Transverse colon (tissue), 4 donors: ENCODE results near the gene RALGPS2. TPM values are rescaled to one million over a fixed set of nuclear protein-coding genes. Genes with fewer than 3 reads are reported as not detected.

Experiments used
- DNase-seq: peaks from one replicate; pipeline ENCODE4 v3.0.0-alpha.2; 2019
- H3K27ac ChIP-seq, 4 donors: fragments of 200-600 bp; sonication (generic); 2 replicates each; pipeline ENCODE4 v1.5.1; 2016 to 2018; ENCODE audit warnings: inconsistent platforms in 4 of 4
- H3K27me3 ChIP-seq: fragments of 200-600 bp; sonication (generic); 2 replicates; pipeline ENCODE4 v1.5.1; 2017; ENCODE audit warnings: inconsistent platforms
- H3K36me3 ChIP-seq, 4 donors: fragments of 200-600 bp; sonication (generic); 2 replicates each; pipeline ENCODE4 v1.5.1; 2017 to 2019; ENCODE audit warnings: inconsistent platforms in 4 of 4
- H3K4me1 ChIP-seq, 4 donors: fragments of 200-600 bp; sonication (generic); 2 replicates each; pipeline ENCODE4 v1.5.1; 2017 to 2020; ENCODE audit warnings: inconsistent platforms in 4 of 4
- H3K4me3 ChIP-seq, 4 donors: fragments of 200-600 bp; sonication (generic); 1 replicate in 1 of 4; 2 replicates in 3 of 4; pipeline versions ENCODE4 v1.5.1 to v1.6.1; 2017 to 2019; ENCODE audit warnings: inconsistent platforms in 4 of 4
- H3K9me3 ChIP-seq, 2 donors: fragments of 200-600 bp; sonication (generic); 2 replicates each; pipeline ENCODE4 v1.5.1; 2017 to 2019; ENCODE audit warnings: inconsistent platforms in 2 of 2
- CTCF ChIP-seq, 5 experiments: fragments of 200-600 bp in 3 of 5; fragments of 450-650 bp in 2 of 5; sonication (generic) in 3 of 5; IDR thresholded peaks; 1 replicate in 2 of 5; 2 replicates in 3 of 5; pipeline ENCODE4 v1.5.1; 2016 to 2017; ENCODE audit warnings: antibody characterized with exemption in 5 of 5, inconsistent platforms in 3 of 5, mild to moderate bottlenecking in 2 of 5, moderate library complexity in 1 of 5
- EP300 ChIP-seq: sonication (generic); formaldehyde crosslinking; IDR thresholded peaks from one replicate; pipeline ENCODE4 v1.6.1; 2017; ENCODE audit warnings: antibody characterized with exemption, low read depth
- POLR2A ChIP-seq: fragments of 450-650 bp; IDR thresholded peaks from one replicate; pipeline ENCODE4 v1.6.1; 2016; ENCODE audit warnings: antibody characterized with exemption, mild to moderate bottlenecking, moderate library complexity
- POLR2AphosphoS5 ChIP-seq, 3 donors: sonication (generic); formaldehyde crosslinking; IDR thresholded peaks; one replicate each; pipeline ENCODE4 v1.6.1; 2016; ENCODE audit warnings: antibody characterized with exemption in 3 of 3
- WGBS, 2 donors: methylation state at CpG; one replicate each; pipeline ENCODE4 v1.1.5; 2018; ENCODE audit warnings: low coverage in 1 of 2; 5-methylcytosine and 5-hydroxymethylcytosine counted together
- in situ Hi-C, 4 donors: fragments of 200-750 bp; cut with MboI; loops; one replicate each; pipeline versions ENCODE4 v1.15.0 to v1.15.1; 2017; ENCODE audit warnings: low sequenced_read_pairs in 3 of 4, low pct_ligation_motif_present in 1 of 4, low pct_unique_long_range_greater_than_20kb in 1 of 4
- intact Hi-C: fragments of 100-400 bp; cut with DNase I; formaldehyde crosslinking; loops from one replicate; pipeline ENCODE4 v1.15.1; 2023; ENCODE audit warnings: low total_unique reads
- total RNA-seq, 4 donors: library from RNA; depleted of rRNA; stranded (reverse); fragments of >200 nt; gene quantifications; one replicate each; pipeline ENCODE4 v1.1.0, GENCODE V29; 2016

RALGPS2 gene
- total RNA-seq, 4 donors from 2014 or later, result 21.5 to 50.8 (median 34.0) TPM

GRCh38 chr1:178875936-178876335, 150.9 kb downstream of the RALGPS2 start:
- no peak for DNase-seq
- peaks cover 10 to 19% (median 15%) of the 10 kb centered on the region in 4 donors for H3K4me1 ChIP-seq
- intact Hi-C loops, result no loop called here
- H3K4me3 ChIP-seq, result no peak overlapping the region
- in situ Hi-C loops, result no loop called here
- peaks cover 0 to 3% (median 0%) of the 10 kb centered on the region in 4 donors for H3K36me3 ChIP-seq
- H3K27me3 ChIP-seq, result no peaks in the 10 kb centered on the region
- TF ChIP-seq CTCF (IDR thresholded peaks at IDR 0.05) (no peak), EP300 (no peak), POLR2AphosphoS5 (IDR thresholded peaks at IDR 0.05) (no peak), POLR2A (no peak)
- no peaks in the 10 kb centered on the region for H3K9me3 ChIP-seq
- no peak overlapping the region for H3K27ac ChIP-seq

- Histone ChIP-seq H3K36me3 (peaks cover 0 to 3% (median 0%) of the 10 kb centered on the region in 4 donors), H3K9me3 (no peaks in the 10 kb centered on the region), H3K27ac (no peak overlapping the region), H3K27me3 (no peaks in the 10 kb centered on the region), H3K4me1 (no peaks in the 10 kb centered on the region), H3K4me3 (no peak overlapping the region)
- TF ChIP-seq POLR2AphosphoS5 (IDR thresholded peaks at IDR 0.05), result no peak
- no peak for TF ChIP-seq EP300
- no peak for TF ChIP-seq CTCF (IDR thresholded peaks at IDR 0.05)
- TF ChIP-seq POLR2A, result no peak
- 85 to 88% methylated on average over 3 of the region's 3 CpGs for WGBS, 2 donors
- DNase-seq, result no peak
- in situ Hi-C loops, result no loop called here
- intact Hi-C loops, result no loop called here
These were observed 152.9 kb downstream of the RALGPS2 start for GRCh38 chr1:178877896-178878295.

- no peak overlapping the region for H3K27ac ChIP-seq
- no peak for TF ChIP-seq EP300
- TF ChIP-seq POLR2A, result no peak
- TF ChIP-seq POLR2AphosphoS5 (IDR thresholded peaks at IDR 0.05), result no peak
- TF ChIP-seq CTCF (IDR thresholded peaks at IDR 0.05), result no peak
These were observed 156.9 kb downstream of the RALGPS2 start for GRCh38 chr1:178881950-178882349.

GRCh38 chr1:178885869-178886268, 160.8 kb downstream of the RALGPS2 start:
- Histone ChIP-seq H3K36me3 (peaks cover 0 to 30% (median 0%) of the 10 kb centered on the region in 4 donors), H3K9me3 (no peaks in the 10 kb centered on the region), H3K4me3 (no peak overlapping the region), H3K4me1 (no peaks in the 10 kb centered on the region), H3K27me3 (no peaks in the 10 kb centered on the region), H3K27ac (no peak overlapping the region)
- intact Hi-C loops (no loop called here), in situ Hi-C loops (no loop called here)
- WGBS, 2 donors, result 90% methylated on average over 3 to 4 of the region's 4 CpGs
- TF ChIP-seq POLR2AphosphoS5 (IDR thresholded peaks at IDR 0.05) (no peak), CTCF (IDR thresholded peaks at IDR 0.05) (no peak)
- no peak for DNase-seq

More at GRCh38 chr1:178881950-178882349, 156.9 kb downstream of the RALGPS2 start:
- no peak overlapping the region for H3K4me3 ChIP-seq
- in situ Hi-C loops (no loop called here), intact Hi-C loops (no loop called here)
- H3K4me1 ChIP-seq, result no peaks in the 10 kb centered on the region
- H3K27me3 ChIP-seq, result no peaks in the 10 kb centered on the region
- no peak for DNase-seq
- H3K36me3 ChIP-seq, result peaks cover 0 to 22% (median 2%) of the 10 kb centered on the region in 4 donors
- H3K9me3 ChIP-seq, result no peaks in the 10 kb centered on the region
- 91 to 94% methylated on average over 3 of the region's 3 CpGs for WGBS, 2 donors
